PC-3 (cell line): Measurements from ENCODE around the gene DNAH9. TPM values are rescaled to one million over a fixed set of nuclear protein-coding genes. Genes with fewer than 3 reads are reported as not detected.

Experiments used
- ATAC-seq: fragments of 200-7000 bp; cut with Tn5 transposase; 2 replicates; pipeline ENCODE4 v1.9.1; 2020; ENCODE audit warnings: mild to moderate bottlenecking, moderate library complexity
- BruUV-seq: library from RNA; stranded (reverse); fragments of 400-500 nt; replicated peaks from 2 replicates; lab custom pipeline; 2021; lab: Mats Ljungman, UMichigan
- CTCF ChIA-PET: fragments of 300-600 bp; sonication (Branson Sonifier 250); formaldehyde crosslinking; loops from one replicate; lab custom pipeline; 2022; ENCODE audit warnings: antibody characterized with exemption; lab: Charles Lee
- POLR2A ChIA-PET: fragments of 300-600 bp; sonication (Branson Sonifier 250); formaldehyde crosslinking; loops from one replicate; lab custom pipeline; 2022; ENCODE audit warnings: antibody characterized with exemption; ENCODE audit not compliant: unreplicated experiment; lab: Charles Lee
- DNase-seq: peaks from one replicate; pipeline ENCODE4 v3.0.0-alpha.2; 2015
- H2AFZ ChIP-seq: fragments of 300-600 bp; sonication (generic); 2 replicates; pipeline ENCODE4 v1.6.0; 2016; ENCODE audit warnings: antibody characterized with exemption, low read length
- H3F3A ChIP-seq: fragments of 300-600 bp; sonication (generic); one replicate; pipeline ENCODE4 v1.6.0; 2017; ENCODE audit warnings: antibody characterized with exemption, low read length, control low read depth, mild to moderate bottlenecking; ENCODE audit not compliant: unreplicated experiment
- H3K27ac ChIP-seq: fragments of 300-600 bp; sonication (generic); 2 replicates; pipeline ENCODE4 v1.5.1; 2016; ENCODE audit warnings: mild to moderate bottlenecking, low read length
- H3K27me3 ChIP-seq: fragments of 300-600 bp; sonication (generic); 2 replicates; pipeline ENCODE4 v1.6.1; 2016; ENCODE audit warnings: low read length, mixed read lengths
- H3K36me3 ChIP-seq: fragments of 300-600 bp; sonication (generic); 2 replicates; pipeline ENCODE4 v1.6.1; 2016; ENCODE audit warnings: low read depth, mixed run types, low read length, mixed read lengths
- H3K4me1 ChIP-seq: fragments of 300-600 bp; sonication (generic); 2 replicates; pipeline ENCODE4 v1.5.1; 2016; ENCODE audit warnings: low read length; ENCODE audit not compliant: insufficient read depth
- H3K4me2 ChIP-seq: fragments of 300-600 bp; sonication (generic); 2 replicates; pipeline ENCODE4 v1.6.0; 2016; ENCODE audit warnings: low read length
- H3K4me3 ChIP-seq: fragments of 300-600 bp; sonication (generic); 2 replicates; pipeline ENCODE4 v1.5.1; 2016; ENCODE audit warnings: mild to moderate bottlenecking, low read length, mixed read lengths
- H3K79me2 ChIP-seq: fragments of 300-600 bp; sonication (generic); 2 replicates; pipeline ENCODE4 v1.6.1; 2017; ENCODE audit warnings: low read length, mixed read lengths
- H3K9ac ChIP-seq: fragments of 300-600 bp; sonication (generic); 2 replicates; pipeline ENCODE4 v1.6.0; 2016; ENCODE audit warnings: mild to moderate bottlenecking, low read length
- H3K9me2 ChIP-seq: fragments of 300-600 bp; sonication (generic); replicated peaks from 2 replicates; pipeline ENCODE4 v1.6.1; 2016; ENCODE audit warnings: mixed run types, low read length, mixed read lengths
- H3K9me3 ChIP-seq: fragments of 300-600 bp; sonication (generic); 2 replicates; pipeline ENCODE4 v1.6.1; 2016; ENCODE audit warnings: low read length, mixed read lengths
- H4K20me1 ChIP-seq: fragments of 300-600 bp; sonication (generic); 2 replicates; pipeline ENCODE4 v1.6.1; 2016; ENCODE audit warnings: low read length, mixed read lengths
- EZH2 ChIP-seq: fragments of 300-600 bp; sonication (generic); IDR thresholded peaks from one replicate; pipeline ENCODE4 v1.6.1; 2017; ENCODE audit warnings: antibody characterized with exemption, mild to moderate bottlenecking, low read length; ENCODE audit not compliant: unreplicated experiment
- EZH2phosphoT487 ChIP-seq: fragments of 300-600 bp; sonication (generic); IDR thresholded peaks from 2 replicates; pipeline ENCODE4 v1.6.1; 2018; ENCODE audit warnings: mild to moderate bottlenecking, antibody characterized with exemption, low read length, borderline replicate concordance
- intact Hi-C: fragments of 100-400 bp; cut with micrococcal nuclease; formaldehyde crosslinking; loops from 2 replicates; pipeline ENCODE4 v1.9.0; 2023
- total RNA-seq: library from RNA; depleted of rRNA; stranded (reverse); fragments of >200 nt; gene quantifications from 2 replicates; pipeline ENCODE4 v1.2.3, GENCODE V29; 2014
- TF ChIP-seq, protein P1 (sequence below): fragments of 300-600 bp; sonication (generic); conservative IDR thresholded peaks from 2 replicates; pipeline ENCODE4 v1.5.1; 2017; ENCODE audit warnings: antibody characterized with exemption, low read depth, mild to moderate bottlenecking, low read length

DNAH9 gene
- total RNA-seq, 1 experiment from 2014 or later, result 0.11 TPM

DNA sequence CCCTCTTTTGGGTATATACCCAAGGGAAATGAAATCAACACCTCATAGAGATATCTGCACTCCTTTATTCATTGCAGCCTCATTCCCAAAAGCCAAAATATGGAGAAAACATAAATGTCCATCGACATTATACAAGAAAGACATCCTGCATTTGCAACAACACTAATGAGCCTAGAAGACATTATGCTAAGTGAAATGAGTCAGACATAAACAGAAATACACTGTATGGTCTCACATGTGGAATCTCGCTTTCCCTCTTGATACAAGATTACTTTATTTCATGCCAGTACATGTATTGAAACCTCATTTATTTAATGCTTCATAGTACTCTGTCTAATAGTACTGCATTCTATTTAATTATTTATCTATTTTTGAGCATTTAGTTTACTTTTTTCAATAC, 241.8 kb downstream of the DNAH9 start:
- H3K4me1 ChIP-seq, result no peaks in the 10 kb centered on the region
- H3K27me3 ChIP-seq, result peaks cover 15% of the 10 kb centered on the region; the same call in 1 of the 2 replicates
- no peak overlapping the region for H2AFZ ChIP-seq
- ATAC-seq (no peak), DNase-seq (no peak)
- POLR2A ChIA-PET, result no interaction called here
- intact Hi-C loops, result no loop called here
- no peak overlapping the region for H3K4me3 ChIP-seq
- BruUV-seq, result no TSS peak
- H3K4me2 ChIP-seq, result no peak overlapping the region
- CTCF ChIA-PET, result no interaction called here
- TF ChIP-seq, protein P1, sequence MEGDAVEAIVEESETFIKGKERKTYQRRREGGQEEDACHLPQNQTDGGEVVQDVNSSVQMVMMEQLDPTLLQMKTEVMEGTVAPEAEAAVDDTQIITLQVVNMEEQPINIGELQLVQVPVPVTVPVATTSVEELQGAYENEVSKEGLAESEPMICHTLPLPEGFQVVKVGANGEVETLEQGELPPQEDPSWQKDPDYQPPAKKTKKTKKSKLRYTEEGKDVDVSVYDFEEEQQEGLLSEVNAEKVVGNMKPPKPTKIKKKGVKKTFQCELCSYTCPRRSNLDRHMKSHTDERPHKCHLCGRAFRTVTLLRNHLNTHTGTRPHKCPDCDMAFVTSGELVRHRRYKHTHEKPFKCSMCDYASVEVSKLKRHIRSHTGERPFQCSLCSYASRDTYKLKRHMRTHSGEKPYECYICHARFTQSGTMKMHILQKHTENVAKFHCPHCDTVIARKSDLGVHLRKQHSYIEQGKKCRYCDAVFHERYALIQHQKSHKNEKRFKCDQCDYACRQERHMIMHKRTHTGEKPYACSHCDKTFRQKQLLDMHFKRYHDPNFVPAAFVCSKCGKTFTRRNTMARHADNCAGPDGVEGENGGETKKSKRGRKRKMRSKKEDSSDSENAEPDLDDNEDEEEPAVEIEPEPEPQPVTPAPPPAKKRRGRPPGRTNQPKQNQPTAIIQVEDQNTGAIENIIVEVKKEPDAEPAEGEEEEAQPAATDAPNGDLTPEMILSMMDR, result no peak
- no peak for TF ChIP-seq EZH2phosphoT487
- TF ChIP-seq EZH2, result no peak
- no peaks in the 10 kb centered on the region for H3K9me2 ChIP-seq
- no peaks in the 10 kb centered on the region for H3F3A ChIP-seq
- H3K36me3 ChIP-seq, result no peaks in the 10 kb centered on the region
- no peaks in the 10 kb centered on the region for H4K20me1 ChIP-seq
- no peaks in the 10 kb centered on the region for H3K9me3 ChIP-seq
- no peak overlapping the region for H3K9ac ChIP-seq
- no peak overlapping the region for H3K27ac ChIP-seq
- no peaks in the 10 kb centered on the region for H3K79me2 ChIP-seq

DNA sequence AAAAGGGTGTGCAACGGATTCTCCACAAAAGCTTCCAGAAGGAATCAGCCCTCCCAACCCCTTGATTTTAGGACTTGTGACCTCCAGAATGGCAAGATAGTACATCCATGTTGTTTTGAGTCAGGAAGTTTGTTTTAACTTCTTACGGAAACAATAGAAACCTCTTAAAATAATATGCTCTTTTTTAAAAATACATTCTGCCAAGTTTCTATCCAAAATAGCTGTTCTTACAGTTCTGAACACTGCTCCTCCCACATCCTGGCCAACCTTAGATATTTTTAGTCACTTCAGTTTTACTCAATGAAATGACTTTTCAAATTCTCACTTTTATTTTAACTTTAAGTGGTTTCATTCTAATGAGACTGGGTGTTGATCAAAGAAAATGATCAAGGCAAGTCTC, 242.6 kb downstream of the DNAH9 start:
- Histone ChIP-seq H3K9me2 (no peaks in the 10 kb centered on the region), H3K79me2 (no peaks in the 10 kb centered on the region), H3K27me3 (peaks cover 15% of the 10 kb centered on the region; the same call in 1 of the 2 replicates), H3K4me3 (no peak overlapping the region), H3K9ac (no peak overlapping the region), H4K20me1 (no peaks in the 10 kb centered on the region), H3F3A (no peaks in the 10 kb centered on the region), H2AFZ (no peak overlapping the region), H3K27ac (no peak overlapping the region), H3K9me3 (no peaks in the 10 kb centered on the region), H3K4me2 (no peak overlapping the region), H3K4me1 (no peaks in the 10 kb centered on the region), H3K36me3 (no peaks in the 10 kb centered on the region)
- intact Hi-C loops, result no loop called here
- no peak for ATAC-seq
- DNase-seq, result no peak
- ChIA-PET CTCF (no interaction called here), POLR2A (no interaction called here)
- TF ChIP-seq, protein P1, result no peak
- TF ChIP-seq EZH2phosphoT487, result no peak
- TF ChIP-seq EZH2, result no peak
- no TSS peak for BruUV-seq

DNA sequence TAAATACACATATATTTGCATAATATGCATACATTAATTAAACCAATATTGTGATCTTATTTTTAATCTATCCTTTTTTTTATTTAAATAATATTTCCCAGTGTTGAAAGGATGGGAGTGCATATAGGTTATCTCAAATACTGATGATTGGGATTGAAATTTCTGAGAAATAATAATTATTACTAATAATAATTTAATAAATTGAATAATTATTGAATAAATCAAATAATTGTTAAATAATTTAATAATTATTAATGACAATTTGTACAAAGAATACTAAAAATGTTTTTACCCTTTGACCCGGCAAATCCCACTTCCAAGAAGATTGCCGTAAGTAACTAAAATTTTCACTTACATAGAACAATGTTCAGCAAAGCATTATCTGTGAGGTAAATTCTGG, 250.1 kb downstream of the DNAH9 start:
- intact Hi-C loops, result no loop called here
- Histone ChIP-seq H3K9ac (no peak overlapping the region), H3K4me2 (no peak overlapping the region), H3K36me3 (no peaks in the 10 kb centered on the region), H3K9me2 (no peaks in the 10 kb centered on the region), H4K20me1 (no peaks in the 10 kb centered on the region), H3K27ac (no peak overlapping the region), H3K4me1 (no peaks in the 10 kb centered on the region), H3K27me3 (no peaks in the 10 kb centered on the region), H3K9me3 (no peaks in the 10 kb centered on the region), H3F3A (no peaks in the 10 kb centered on the region), H3K79me2 (no peaks in the 10 kb centered on the region), H2AFZ (no peak overlapping the region), H3K4me3 (no peak overlapping the region)
- DNase-seq, result no peak
- ChIA-PET POLR2A (no interaction called here), CTCF (no interaction called here)
- TF ChIP-seq, protein P1, result no peak
- TF ChIP-seq EZH2 (no peak), EZH2phosphoT487 (no peak)
- no TSS peak for BruUV-seq
- no peak for ATAC-seq
